Subcutaneous adipose tissue (tissue), 4 donors: ENCODE measurements around the gene DNAJC1. TPM values are rescaled to one million over a fixed set of nuclear protein-coding genes. Genes with fewer than 3 reads are reported as not detected.

Experiments used
- CTCF ChIP-seq: fragments of 450-650 bp; IDR thresholded peaks from one replicate; pipeline ENCODE4 v1.5.1; 2016; ENCODE audit warnings: low read depth, mild to moderate bottlenecking, control low read depth, antibody characterized with exemption, moderate library complexity
- total RNA-seq, 4 donors: library from RNA; depleted of rRNA; stranded (reverse); fragments of >200 nt; gene quantifications; one replicate each; pipeline ENCODE4 v1.1.0, GENCODE V29; 2016

The DNAJC1 gene
- total RNA-seq, 4 donors from 2014 or later = 24.0 to 75.8 (median 56.0) TPM

GRCh38 chr10:21895932-21896331 is 107.6 kb downstream of the DNAJC1 start:
- no peak for TF ChIP-seq CTCF

- TF ChIP-seq CTCF = no peak
Observed at GRCh38 chr10:21894648-21895342, 108.7 kb downstream of the DNAJC1 start.

GRCh38 chr10:21891439-21891838 is 112.1 kb downstream of the DNAJC1 start:
- no peak for TF ChIP-seq CTCF

GRCh38 chr10:21889477-21890275 is 113.9 kb downstream of the DNAJC1 start:
- TF ChIP-seq CTCF = no peak

GRCh38 chr10:21888959-21889358 is 114.6 kb downstream of the DNAJC1 start:
- no peak for TF ChIP-seq CTCF

GRCh38 chr10:21885940-21886339 is 117.6 kb downstream of the DNAJC1 start:
- TF ChIP-seq CTCF = no peak

GRCh38 chr10:21873198-21873597 is 130.3 kb downstream of the DNAJC1 start:
- no peak for TF ChIP-seq CTCF
